HG03066 (cell line): ENCODE measurements around the gene LCORL.
A peak's percentile ranks its signal among the peaks of the same experiment; 100 is the strongest.
"Not testable (repeated sequence)": the region's sequence is repeated elsewhere in the genome, so short reads cannot be mapped to it uniquely, and the experiment has no call there.

ENCODE experiments used
- ATAC-seq: cut with Tn5 transposase; IDR thresholded peaks from one replicate; pipeline ENCODE4 v1.9.1; 2021; ENCODE audit warnings: low read depth; ENCODE audit not compliant: unreplicated experiment

Gene LCORL

DNA sequence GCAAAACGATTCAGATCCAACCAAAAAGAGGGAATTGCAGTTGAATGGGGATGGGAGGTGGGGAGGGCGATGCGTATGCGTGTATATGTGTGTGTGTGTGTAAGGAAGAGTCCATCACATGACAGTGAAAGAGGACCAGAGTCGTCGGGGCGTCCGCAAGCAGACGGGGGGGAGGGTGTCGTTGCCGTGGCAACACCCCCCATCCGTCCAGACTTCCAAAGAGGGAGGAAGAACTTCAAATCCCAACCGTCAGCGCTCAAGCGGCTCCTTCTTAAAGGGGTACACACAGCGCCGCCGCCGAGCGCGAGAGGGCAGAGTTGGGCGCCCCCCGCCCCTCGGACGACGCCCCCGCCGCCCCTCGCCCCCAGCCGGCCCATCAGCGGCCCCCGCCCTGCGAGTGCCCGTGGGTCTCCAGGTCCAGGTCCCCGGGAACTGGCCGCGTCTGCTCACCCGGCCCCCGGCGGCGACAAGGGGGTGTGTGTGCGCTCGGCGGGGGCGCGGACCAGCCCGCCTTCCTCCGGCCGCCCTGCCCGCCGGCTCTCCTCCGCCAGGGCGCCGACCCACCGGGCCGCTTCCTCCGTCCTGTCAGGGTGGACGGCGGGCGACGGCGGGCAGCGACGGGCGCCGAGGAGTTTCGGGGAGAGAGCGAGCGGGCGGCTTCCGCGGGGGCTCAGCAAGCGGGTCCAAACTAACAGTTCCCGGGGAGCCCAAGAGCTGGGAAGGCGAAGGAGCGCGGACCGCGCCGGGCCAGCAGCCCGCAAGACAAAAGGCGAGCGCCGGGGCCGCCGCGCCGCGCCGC, 685 bp downstream of the LCORL start:
- ATAC-seq, result peak; percentile 19

- no peak for ATAC-seq
Observed at GRCh38 chr4:18020145-18020670, 1.3 kb downstream of the LCORL start.

- ATAC-seq, result no peak
Observed at GRCh38 chr4:18014269-18014668, 7.3 kb downstream of the LCORL start.

DNA sequence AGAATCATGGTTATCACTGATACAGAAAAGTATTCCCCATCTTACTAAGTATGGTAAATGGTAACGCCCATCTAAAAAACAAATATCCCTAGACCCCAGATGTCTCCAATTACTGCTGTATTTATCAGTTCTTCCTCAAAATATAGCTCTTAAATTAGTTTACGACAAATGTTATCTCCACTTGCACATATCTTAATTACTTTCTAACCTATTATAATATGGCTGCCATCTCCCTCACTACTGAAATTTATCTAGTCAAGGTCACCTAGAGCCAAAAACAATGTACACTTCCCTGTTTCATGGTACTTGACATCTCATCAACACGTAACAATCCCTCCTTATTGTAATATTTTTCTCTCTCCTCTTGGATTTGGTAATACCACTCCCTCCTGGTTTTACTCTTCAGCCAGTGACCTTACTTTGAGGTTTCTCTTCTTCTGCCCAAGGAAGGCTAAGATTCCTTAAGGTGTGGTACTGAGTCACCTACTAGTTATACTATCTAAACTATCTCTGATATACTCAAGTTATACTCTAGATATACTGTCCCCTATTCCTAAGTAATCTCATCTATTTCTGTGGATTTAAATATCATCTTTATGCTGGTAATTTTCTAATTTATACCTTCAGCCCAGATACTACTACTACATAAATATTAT, 8.6 kb downstream of the LCORL start:
- ATAC-seq, result no peak

DNA sequence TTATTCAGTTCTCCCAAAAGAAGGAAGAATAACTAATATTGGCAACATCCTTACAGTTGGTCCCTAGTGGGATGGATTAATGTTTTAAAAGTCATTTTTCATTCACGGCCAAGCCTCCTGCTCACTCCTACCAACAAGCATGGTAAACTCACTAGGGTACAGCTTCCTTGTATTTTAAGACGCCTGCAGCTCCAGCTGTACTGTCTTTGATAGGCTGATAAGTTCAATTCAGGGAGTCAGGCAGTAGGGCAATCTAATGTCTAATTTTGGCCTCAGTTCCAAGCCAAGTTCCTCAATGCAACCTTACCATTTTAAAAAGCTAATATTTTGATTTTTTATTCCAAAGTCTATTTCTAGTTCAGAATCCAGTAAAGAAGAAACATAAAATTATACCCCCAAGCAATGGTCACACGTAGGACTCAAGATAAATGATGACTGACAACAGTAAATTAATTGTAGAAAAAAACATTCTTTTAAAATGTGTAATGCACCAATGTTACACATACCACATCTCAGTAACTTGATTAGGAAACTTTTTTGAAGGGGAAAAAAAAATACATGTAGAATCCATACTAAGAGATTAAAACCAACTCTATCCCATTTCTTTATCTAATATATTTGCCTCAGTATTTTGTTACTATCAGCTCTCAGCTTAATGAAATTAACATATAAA, 9.3 kb downstream of the LCORL start:
- no peak for ATAC-seq

GRCh38 chr4:18007625-18008024, 13.9 kb downstream of the LCORL start:
- ATAC-seq, result no peak

DNA sequence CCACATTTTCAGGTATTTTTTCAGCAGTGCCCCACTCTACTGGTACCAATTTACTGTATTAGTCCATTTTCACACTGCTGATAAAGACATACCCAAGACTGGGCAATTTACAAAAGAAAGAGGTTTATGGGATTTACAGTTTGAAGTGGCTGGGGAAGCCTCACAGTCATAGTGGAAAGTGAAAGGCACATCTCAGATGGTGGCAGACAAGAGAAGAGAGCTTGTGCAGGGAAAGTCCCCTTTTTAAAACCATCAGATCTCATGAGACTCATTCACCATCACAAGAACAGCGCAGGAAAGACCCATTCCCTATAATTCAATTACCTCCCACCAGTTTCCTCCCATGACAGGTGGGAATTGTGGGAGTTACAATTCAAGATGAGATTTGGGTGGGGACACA, 15.1 kb downstream of the LCORL start:
- not testable (repeated sequence) for ATAC-seq

GRCh38 chr4:17997129-17997528, 24.4 kb downstream of the LCORL start:
- ATAC-seq, result no peak

DNA sequence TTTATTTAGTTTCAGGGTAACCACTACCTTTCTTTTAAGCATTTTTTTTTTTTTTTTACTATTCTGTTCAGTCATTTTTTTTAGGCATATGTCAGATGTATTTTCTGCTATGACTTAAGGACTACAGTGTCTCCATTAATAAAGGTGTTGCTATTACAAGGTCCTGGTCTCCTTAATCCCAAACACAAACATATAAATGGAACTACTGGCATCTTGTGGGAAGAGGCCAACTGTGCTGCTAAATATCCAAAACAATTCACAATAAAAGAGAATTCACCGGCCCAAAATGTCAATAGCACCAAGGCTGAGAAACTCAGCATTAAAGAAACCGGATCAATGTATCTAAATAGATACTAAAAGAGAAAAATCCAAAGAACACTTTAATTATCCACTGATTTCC, 26.4 kb downstream of the LCORL start:
- ATAC-seq, result no peak

DNA sequence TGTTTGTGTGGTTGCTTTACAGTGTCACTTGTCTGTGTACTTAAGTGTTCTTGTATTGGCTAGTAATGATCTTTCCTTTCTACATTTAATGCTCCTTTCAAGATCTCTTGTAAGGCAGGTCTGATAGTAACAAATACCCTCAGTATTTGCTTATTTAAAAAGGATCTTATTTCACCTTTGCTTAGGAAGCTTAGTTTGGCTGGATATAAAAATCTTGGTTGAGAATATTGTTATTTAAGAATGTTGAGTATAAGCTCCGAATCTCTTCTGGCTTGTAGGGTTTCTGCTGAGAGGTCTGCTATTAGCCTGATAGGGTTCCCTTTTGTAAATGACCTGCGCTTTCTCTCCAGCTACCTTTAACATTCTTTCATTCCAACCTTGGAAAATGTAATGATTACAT, 35.7 kb downstream of the LCORL start:
- ATAC-seq, result no peak

DNA sequence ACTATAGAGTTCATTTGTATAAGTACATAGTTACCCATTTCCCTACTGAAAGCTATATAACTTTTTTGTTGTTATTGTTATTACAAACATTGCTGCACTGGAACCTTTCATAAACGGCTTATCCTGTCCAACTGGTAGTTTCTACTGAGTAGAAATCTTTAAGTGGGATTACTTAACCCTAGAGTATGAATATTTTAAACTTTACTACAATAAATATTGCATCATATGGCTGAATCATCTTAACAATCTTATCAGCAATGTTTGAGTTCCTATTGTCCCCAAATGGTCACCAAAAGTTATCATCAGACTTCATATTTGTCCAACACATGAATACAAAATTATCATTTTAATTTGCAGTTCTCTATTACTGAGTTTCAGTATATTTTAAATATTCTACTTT, 40.5 kb downstream of the LCORL start:
- no peak for ATAC-seq

DNA sequence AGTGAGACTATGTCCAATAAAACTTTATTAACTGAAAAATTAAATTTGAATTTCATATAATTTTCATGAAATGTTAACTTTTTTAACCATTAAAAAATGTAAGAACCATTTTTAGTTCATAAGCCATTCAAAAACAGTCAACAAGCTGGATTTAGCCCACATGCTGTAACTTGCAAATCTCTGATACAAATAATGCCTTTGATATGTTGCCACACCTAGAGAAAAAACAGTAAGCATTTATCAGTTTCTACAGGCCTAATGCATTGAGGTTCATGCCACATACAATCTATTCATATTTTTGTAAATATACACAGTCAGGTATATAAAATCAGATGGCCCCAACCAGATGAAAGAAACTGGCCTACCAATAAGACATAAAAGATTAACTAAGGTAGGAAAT, 52.8 kb downstream of the LCORL start:
- ATAC-seq, result no peak

- no peak for ATAC-seq
Observed at GRCh38 chr4:17967078-17967477, 54.5 kb downstream of the LCORL start.

DNA sequence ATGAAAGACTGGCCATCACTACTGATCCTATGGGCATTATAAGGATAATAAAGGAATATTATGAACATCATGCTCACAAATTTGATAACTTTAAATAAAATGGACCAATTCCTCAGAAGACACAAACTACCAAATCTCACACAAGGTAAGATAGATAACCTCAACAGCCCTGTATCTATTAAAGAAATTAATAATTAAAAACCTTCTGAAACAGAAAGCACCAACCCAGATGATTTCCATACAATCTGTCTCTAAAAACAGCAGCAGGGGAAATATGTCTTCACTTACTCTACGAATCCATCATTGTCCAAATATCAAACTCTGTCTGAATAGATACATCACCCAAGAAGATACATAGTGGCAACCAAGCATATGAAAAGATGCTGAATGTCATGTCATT, 55.2 kb downstream of the LCORL start:
- ATAC-seq, result no peak

DNA sequence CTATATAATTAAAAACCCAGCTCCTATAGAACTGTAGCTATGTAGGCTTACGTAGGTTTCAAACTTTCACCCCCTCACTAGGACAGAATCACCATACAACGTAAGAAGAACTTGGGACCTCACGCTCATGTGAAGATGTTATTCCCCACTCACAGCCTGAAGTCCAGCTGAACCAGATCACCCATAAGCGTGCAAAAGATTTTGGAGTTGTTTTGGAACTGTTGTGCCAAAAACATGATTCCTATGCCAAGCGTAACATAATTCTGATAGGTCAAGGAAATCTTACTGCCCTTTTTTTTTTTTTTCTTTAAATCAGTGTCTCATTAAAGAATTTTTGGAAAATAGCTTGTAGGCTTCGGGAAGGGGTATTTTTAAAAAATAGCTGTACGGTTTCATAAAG, 57.0 kb downstream of the LCORL start:
- ATAC-seq, result no peak

DNA sequence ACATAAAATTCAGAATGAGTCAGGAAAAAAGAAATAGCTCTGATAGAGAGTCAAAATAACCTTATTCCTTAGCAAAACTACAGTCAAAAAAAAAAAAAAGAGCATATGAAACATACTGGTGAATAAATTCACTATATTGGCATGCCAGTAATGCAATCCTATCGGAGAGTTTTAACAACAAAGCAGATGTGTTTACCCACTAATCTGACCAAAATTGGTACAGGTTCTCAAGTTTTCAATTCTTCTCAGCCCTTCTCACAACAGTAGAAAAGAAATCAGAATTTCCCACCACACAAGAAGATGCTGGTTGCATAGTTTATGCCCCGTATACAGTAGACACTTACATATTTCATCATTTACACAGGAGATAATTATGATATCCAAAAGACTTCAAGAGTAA, 59.4 kb downstream of the LCORL start:
- ATAC-seq, result no peak

- no peak for ATAC-seq
Observed at GRCh38 chr4:17961249-17961648, 60.3 kb downstream of the LCORL start.

DNA sequence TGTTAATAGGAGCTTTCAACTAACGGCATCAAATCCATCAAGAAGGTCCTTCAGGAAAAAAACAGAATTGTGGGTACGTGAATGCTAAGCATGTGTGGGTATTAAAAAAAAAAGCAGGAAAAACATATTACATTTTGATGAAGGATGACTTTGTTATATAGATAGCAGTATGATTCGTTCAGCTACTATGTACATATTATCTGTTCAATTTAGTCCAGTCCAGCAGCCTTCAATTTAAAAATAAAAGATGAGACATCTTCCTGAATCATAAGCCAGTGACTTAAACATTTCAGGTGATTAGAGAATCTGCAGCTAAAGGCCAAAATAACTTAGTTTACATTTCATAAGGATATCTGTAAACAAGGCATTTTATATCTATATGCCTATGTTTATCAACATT, 63.4 kb downstream of the LCORL start:
- no peak for ATAC-seq

DNA sequence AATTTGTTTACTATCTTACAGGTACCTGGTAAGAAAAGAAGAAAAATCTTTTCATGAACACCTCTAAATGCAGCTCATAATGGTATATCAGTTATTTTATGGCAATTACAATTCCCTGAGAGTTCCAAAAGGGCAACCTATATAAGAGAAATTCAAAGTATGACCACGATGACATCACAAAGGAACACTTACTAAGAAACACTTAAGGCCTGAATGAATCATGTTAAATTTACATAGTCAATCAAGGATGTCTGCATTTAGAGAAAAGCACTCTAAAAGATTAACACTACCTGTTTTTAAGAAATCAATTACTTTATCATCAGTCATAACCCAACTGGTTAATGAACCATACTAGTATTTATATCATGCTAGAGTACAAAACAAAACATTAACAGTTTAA, 63.9 kb downstream of the LCORL start:
- no peak for ATAC-seq

DNA sequence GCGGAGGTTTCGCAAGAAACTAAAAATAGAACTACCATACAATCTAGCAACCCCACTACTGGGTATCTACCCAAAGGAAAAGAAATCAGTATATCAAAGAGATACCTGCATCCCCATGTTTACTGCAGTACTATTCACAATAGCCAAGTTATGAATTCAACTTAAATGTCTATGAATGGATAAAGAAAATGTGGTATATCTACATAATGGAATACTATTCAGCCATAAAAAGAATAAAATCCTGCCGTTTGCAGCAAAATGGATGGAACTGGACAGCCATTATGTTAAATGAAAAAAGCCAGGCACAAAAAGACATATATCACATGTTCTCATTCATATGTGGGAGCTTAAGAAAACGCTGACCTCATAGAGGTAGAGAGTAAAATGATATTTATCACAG, 65.3 kb downstream of the LCORL start:
- no peak for ATAC-seq

DNA sequence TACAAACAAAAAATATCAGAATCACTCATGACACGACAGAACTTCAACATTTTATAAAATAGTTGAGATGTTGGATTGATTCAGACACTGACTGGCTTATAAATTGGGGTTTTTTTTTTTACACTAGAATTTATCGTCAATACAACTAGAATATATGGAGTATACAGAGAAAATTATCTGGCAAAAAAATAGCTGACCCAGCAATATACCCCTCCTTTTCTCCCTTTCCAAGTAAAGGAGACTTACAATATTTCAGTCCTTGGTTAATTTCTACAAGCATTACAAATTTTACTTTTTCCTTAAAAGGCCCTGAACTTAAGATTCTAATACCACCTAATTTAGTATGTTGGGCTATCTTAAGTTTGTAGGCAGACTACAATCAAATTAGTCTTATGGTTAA, 76.3 kb downstream of the LCORL start:
- ATAC-seq, result no peak

DNA sequence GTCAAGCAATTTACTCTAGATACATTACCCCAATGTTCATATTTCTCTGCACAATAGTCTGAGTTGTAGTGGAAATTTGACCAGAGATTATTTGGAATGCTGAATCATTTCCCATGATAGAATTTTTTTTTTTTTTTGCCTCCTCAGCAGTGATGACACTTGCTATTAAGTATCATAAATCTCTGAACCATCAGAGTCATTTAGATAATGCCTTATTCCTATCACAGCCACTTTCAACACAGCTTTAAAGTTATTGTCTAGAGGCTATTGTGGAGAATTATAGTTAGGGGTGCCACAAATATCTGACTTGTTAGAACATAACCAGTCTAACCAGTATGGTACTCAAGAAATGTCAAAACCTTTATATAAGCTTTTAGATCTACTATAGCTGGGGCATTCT, 79.8 kb downstream of the LCORL start:
- ATAC-seq, result no peak
